HL-60 (cell line): ENCODE measurements around the gene GRIN1.

Experiments
- POLR2AphosphoS5 ChIP-seq: IDR thresholded peaks from 2 replicates; pipeline ENCODE4 v1.6.1; 2012; ENCODE audit warnings: low read depth
- REST ChIP-seq: IDR thresholded peaks from 2 replicates; pipeline ENCODE4 v1.6.1; 2012; ENCODE audit warnings: low read depth; ENCODE audit not compliant: insufficient replicate concordance
- SPI1 ChIP-seq: IDR thresholded peaks from 2 replicates; pipeline ENCODE4 v1.6.1; 2012; ENCODE audit warnings: low read depth, mild to moderate bottlenecking, borderline replicate concordance
- TF ChIP-seq, protein P1 (sequence below): IDR thresholded peaks from one replicate; pipeline ENCODE4 v1.5.1; 2011; ENCODE audit warnings: low read length, control low read depth, inconsistent platforms; ENCODE audit not compliant: insufficient read depth

DNA sequence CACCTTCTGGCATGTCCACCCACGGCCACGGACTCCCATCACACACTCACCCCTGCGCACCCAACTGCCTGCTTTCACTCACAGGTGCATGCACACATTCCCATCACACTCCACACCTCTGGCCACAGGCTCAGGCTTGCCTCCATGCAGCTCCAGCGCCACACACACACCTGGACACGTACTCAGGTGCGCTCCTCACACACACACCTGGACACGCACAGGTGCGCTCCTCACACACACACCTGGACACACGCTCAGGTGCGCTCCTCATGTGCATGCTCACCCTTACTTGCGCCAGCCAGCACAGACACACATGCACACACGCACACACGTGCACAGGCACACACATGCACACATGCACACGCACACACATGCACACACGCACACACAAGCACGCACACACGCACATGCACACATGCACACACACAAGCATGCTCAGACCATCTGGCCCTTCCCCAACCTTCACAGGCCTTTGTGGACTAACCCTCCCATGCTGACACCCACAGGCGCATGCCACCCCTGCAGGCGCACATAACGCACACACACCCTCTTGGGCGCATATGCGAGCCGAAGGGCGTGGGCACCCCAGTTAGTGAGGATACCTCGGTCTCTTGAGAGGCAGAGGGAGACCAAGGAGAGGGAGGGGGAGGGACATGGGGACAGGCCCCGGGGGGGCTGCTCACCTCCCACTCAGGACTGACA lies 8.3 kb downstream of the GRIN1 start:
- TF ChIP-seq, protein P1, sequence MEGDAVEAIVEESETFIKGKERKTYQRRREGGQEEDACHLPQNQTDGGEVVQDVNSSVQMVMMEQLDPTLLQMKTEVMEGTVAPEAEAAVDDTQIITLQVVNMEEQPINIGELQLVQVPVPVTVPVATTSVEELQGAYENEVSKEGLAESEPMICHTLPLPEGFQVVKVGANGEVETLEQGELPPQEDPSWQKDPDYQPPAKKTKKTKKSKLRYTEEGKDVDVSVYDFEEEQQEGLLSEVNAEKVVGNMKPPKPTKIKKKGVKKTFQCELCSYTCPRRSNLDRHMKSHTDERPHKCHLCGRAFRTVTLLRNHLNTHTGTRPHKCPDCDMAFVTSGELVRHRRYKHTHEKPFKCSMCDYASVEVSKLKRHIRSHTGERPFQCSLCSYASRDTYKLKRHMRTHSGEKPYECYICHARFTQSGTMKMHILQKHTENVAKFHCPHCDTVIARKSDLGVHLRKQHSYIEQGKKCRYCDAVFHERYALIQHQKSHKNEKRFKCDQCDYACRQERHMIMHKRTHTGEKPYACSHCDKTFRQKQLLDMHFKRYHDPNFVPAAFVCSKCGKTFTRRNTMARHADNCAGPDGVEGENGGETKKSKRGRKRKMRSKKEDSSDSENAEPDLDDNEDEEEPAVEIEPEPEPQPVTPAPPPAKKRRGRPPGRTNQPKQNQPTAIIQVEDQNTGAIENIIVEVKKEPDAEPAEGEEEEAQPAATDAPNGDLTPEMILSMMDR: no peak
- TF ChIP-seq POLR2AphosphoS5: no peak
- no peak for TF ChIP-seq REST
- no peak for TF ChIP-seq SPI1
